Esophagus (tissue), 2 donors: ENCODE measurements around the gene APEX2. TPM values are rescaled to one million over a fixed set of nuclear protein-coding genes. Genes with fewer than 3 reads are reported as not detected.

Experiments
- H3K27ac ChIP-seq, 2 donors: one replicate each; pipeline ENCODE4 v1.5.1; 2013; ENCODE audit warnings: low read depth in 2 of 2, mild to moderate bottlenecking in 2 of 2, inconsistent platforms in 1 of 2, low read length in 1 of 2, moderate library complexity in 1 of 2
- H3K27me3 ChIP-seq, 2 donors: one replicate each; pipeline ENCODE4 v1.6.1; 2013; ENCODE audit warnings: low read length in 2 of 2, control low read depth in 1 of 2, mild to moderate bottlenecking in 1 of 2; ENCODE audit not compliant: insufficient read depth in 2 of 2, control insufficient read depth in 1 of 2
- H3K36me3 ChIP-seq, 2 donors: one replicate each; pipeline ENCODE4 v1.6.1; 2013; ENCODE audit warnings: low read length in 1 of 2; ENCODE audit not compliant: control insufficient read depth in 2 of 2, insufficient read depth in 2 of 2
- H3K4me1 ChIP-seq, 2 donors: one replicate each; pipeline ENCODE4 v1.6.1; 2013; ENCODE audit warnings: low read length in 1 of 2; ENCODE audit not compliant: control insufficient read depth in 2 of 2, insufficient read depth in 2 of 2
- H3K4me3 ChIP-seq, 2 donors: one replicate each; pipeline ENCODE4 v1.5.1; 2013; ENCODE audit warnings: low read length in 2 of 2, mild to moderate bottlenecking in 2 of 2, low read depth in 1 of 2, moderate library complexity in 1 of 2
- H3K9me3 ChIP-seq, 2 donors: one replicate each; pipeline ENCODE4 v1.6.1; 2013; ENCODE audit warnings: mild to moderate bottlenecking in 2 of 2, low read depth in 1 of 2, low read length in 1 of 2, moderate library complexity in 1 of 2; ENCODE audit not compliant: control insufficient read depth in 2 of 2, insufficient read depth in 1 of 2
- WGBS, 2 donors: extraction: QIAGEN DNeasy Blood & Tissue Kit; methylation state at CpG; one replicate each; pipeline ENCODE4 v1.1.7; 2013; 5-methylcytosine and 5-hydroxymethylcytosine counted together
- polyA plus RNA-seq, 2 donors: library from polyadenylated mRNA; stranded (reverse); fragments of 200-250 nt; gene quantifications; one replicate each; pipeline ENCODE4 v1.2.3, GENCODE V29; 2013
- donor health status: healthy with polysubstance abuse.
- donor health status: Bipolar disorder and iron deficiency.

Gene APEX2
- polyA plus RNA-seq, 2 donors, result 6.6 to 14.3 TPM

- no peaks in the 10 kb centered on the region for H3K9me3 ChIP-seq
- 39 to 53% methylated on average over 9 of the region's 9 CpGs for WGBS, 2 donors
- H3K4me1 ChIP-seq, result peaks cover 3 to 10% of the 10 kb centered on the region in 2 donors
- peaks cover 0 to 5% of the 10 kb centered on the region in 2 donors for H3K36me3 ChIP-seq
- H3K27ac ChIP-seq, result peak overlapping the region; percentile 39 to 57
- H3K4me3 ChIP-seq, result no peak overlapping the region
- no peaks in the 10 kb centered on the region for H3K27me3 ChIP-seq
Observed at GRCh38 chrX:55008571-55009358, 8.6 kb downstream of the APEX2 start.

DNA sequence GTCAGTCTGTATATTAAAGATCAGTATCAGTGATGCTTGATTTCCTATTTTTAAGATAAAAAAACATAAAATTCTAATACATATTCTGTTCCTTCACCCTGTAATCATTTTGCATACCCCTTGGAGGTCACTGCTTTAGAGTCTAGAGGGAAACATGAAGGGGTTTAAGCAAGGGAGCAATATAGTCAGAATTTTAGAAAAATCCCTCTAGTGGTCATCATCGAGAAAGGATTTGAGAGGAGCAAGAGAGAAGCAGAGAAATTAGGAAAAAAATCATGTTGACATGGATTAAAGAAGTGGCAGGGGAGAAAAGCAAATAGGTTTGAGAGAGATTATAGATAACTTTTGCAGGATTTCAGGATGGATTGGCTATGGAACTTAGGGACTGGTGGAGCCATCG, 11.1 kb downstream of the APEX2 start:
- Histone ChIP-seq H3K27ac (no peak overlapping the region), H3K4me3 (no peak overlapping the region), H3K36me3 (no peaks in the 10 kb centered on the region), H3K27me3 (peaks cover 0 to 6% of the 10 kb centered on the region in 2 donors), H3K4me1 (peaks cover 3 to 10% of the 10 kb centered on the region in 2 donors), H3K9me3 (peaks cover 0 to 3% of the 10 kb centered on the region in 2 donors)
- 32 to 53% methylated on average over 2 of the region's 2 CpGs for WGBS, 2 donors

DNA sequence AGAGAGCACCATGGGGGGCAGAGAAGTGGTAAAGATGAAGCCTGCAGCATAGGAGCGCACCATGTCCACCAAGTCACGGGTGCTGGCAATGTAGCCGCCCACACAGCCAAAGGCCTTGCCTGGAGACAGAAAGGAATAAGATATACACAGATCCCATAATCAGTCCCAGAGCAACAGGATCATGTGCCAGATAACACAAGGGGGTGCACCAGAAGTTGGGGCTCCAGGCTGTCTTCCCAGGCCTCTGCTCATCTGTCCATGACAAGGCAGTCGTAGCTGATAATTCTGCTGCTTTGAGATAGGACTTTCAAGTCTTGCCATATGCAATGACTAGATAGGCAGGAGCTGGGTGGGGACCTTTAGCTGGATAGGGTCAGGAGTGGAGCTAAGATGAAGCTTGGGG, 14.7 kb downstream of the APEX2 start:
- no peaks in the 10 kb centered on the region for H3K4me1 ChIP-seq
- WGBS, 2 donors, result 92 to 96% methylated on average over 4 of the region's 4 CpGs
- no peak overlapping the region for H3K27ac ChIP-seq
- H3K4me3 ChIP-seq, result no peak overlapping the region
- no peaks in the 10 kb centered on the region for H3K36me3 ChIP-seq
- peaks cover 0 to 3% of the 10 kb centered on the region in 2 donors for H3K9me3 ChIP-seq
- H3K27me3 ChIP-seq, result peaks cover 0 to 6% of the 10 kb centered on the region in 2 donors

- no peak overlapping the region for H3K4me3 ChIP-seq
- H3K27me3 ChIP-seq, result peaks cover 0 to 2% of the 10 kb centered on the region in 2 donors
- no peaks in the 10 kb centered on the region for H3K36me3 ChIP-seq
- no peak overlapping the region for H3K27ac ChIP-seq
- no peaks in the 10 kb centered on the region for H3K4me1 ChIP-seq
- H3K9me3 ChIP-seq, result no peaks in the 10 kb centered on the region
Observed at GRCh38 chrX:55026143-55026542, 26.0 kb downstream of the APEX2 start.

DNA sequence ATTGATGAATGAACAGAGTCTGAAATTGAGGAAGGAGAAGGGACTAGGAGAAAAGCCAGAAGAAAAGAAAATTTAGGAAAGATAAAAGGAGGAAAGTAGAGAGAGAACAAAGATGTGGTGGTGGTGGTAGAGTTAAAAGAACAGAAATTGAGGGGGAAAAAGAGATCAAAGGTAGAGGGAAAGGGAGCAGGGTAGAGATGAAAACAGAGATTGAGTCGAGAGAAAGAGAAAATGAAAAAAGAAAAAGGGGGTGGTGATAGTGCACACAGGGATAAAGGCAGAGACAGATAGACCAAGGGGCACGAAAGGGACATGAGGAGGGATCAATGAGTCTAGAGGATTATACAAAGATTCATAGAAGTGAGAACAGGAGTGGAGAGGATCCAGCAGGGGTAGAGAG, 26.7 kb downstream of the APEX2 start:
- 51 to 71% methylated on average over 2 of the region's 2 CpGs for WGBS, 2 donors
- Histone ChIP-seq H3K36me3 (no peaks in the 10 kb centered on the region), H3K27ac (no peak overlapping the region), H3K4me1 (no peaks in the 10 kb centered on the region), H3K4me3 (no peak overlapping the region), H3K27me3 (peaks cover 0 to 2% of the 10 kb centered on the region in 2 donors), H3K9me3 (no peaks in the 10 kb centered on the region)

GRCh38 chrX:55028040-55028439, 27.9 kb downstream of the APEX2 start:
- Histone ChIP-seq H3K9me3 (no peaks in the 10 kb centered on the region), H3K27ac (no peak overlapping the region), H3K4me3 (no peak overlapping the region), H3K36me3 (no peaks in the 10 kb centered on the region), H3K27me3 (peaks cover 0 to 2% of the 10 kb centered on the region in 2 donors), H3K4me1 (no peaks in the 10 kb centered on the region)
- 53 to 82% methylated on average over 4 of the region's 4 CpGs for WGBS, 2 donors

DNA sequence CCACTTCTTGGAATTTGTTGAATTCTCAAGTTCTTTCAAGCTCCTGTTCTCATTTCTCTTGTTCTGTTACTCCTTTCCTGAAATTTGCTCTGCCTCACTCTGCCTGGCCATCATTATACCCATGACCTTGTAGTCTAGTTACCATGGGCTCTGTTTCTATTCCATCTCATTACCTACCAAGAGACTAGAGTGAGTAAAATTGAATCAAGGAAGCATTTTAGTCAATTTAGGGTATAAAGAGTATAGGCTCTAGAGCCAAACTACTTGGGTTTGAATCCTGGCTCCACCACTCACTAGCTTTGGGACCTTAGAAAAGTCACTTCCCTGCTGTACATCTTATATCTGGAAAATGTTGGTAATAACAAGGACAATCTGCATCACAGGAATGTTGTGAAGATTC, 28.4 kb downstream of the APEX2 start:
- no peak overlapping the region for H3K4me3 ChIP-seq
- no peak overlapping the region for H3K27ac ChIP-seq
- no peaks in the 10 kb centered on the region for H3K9me3 ChIP-seq
- no peaks in the 10 kb centered on the region for H3K36me3 ChIP-seq
- peaks cover 0 to 8% of the 10 kb centered on the region in 2 donors for H3K27me3 ChIP-seq
- no peaks in the 10 kb centered on the region for H3K4me1 ChIP-seq

DNA sequence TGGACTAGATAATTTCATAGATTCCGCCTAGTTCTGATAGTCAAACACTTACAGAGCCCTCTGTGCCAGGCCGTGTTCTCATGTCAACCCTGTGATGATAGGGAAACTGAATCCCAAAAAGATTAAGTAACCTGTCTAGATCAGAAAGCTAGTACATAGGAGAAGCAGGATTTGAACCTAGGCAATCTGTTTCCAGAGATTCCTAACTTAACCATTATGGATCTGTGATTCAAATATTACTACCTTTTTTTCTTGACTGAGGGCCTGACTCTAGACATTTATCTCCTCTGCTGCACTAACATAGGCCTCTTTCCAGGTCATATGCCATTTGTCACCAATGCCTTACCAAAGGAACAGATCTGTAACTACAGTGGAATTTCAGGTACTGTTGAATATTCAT, 29.1 kb downstream of the APEX2 start:
- H3K27ac ChIP-seq, result no peak overlapping the region
- 55 to 78% methylated on average over 2 of the region's 2 CpGs for WGBS, 2 donors
- no peaks in the 10 kb centered on the region for H3K9me3 ChIP-seq
- H3K36me3 ChIP-seq, result no peaks in the 10 kb centered on the region
- H3K4me3 ChIP-seq, result no peak overlapping the region
- H3K27me3 ChIP-seq, result peaks cover 0 to 8% of the 10 kb centered on the region in 2 donors
- H3K4me1 ChIP-seq, result no peaks in the 10 kb centered on the region

- H3K27ac ChIP-seq, result no peak within 1 kb of the TSS
- H3K9me3 ChIP-seq, result no peaks in the 10 kb centered on the region
- no peak within 1 kb of the TSS for H3K4me3 ChIP-seq
- no peaks in the 10 kb centered on the region for H3K4me1 ChIP-seq
- no peaks in the 10 kb centered on the region for H3K36me3 ChIP-seq
- WGBS, 2 donors, result 61 to 63% methylated on average over 7 of the region's 7 CpGs
- peaks cover 0 to 5% of the 10 kb centered on the region in 2 donors for H3K27me3 ChIP-seq
Observed at GRCh38 chrX:55030271-55031205, 30.4 kb downstream of the APEX2 start, which contains the start of gene ALAS2. ALAS2 (minus strand) TSS chrX:55030977; CDS start chrX:55026000, 4,977 bp downstream.
